IMR-90 (cell line): ENCODE data around the gene DPF3.

Experiments
- BHLHE40 ChIP-seq: fragments of 150-350 bp; IDR thresholded peaks from 2 replicates; pipeline ENCODE4 v1.6.1; 2016; ENCODE audit warnings: mild to moderate bottlenecking, low read depth, low read length
- MAZ ChIP-seq: IDR thresholded peaks from 2 replicates; pipeline ENCODE4 v1.6.1; 2012; ENCODE audit warnings: low read depth, mild to moderate bottlenecking, low read length, improper control_type of control experiment, moderate library complexity, borderline replicate concordance
- POLR2A ChIP-seq: IDR thresholded peaks from 2 replicates; pipeline ENCODE4 v1.6.1; 2012; ENCODE audit warnings: mild to moderate bottlenecking, low read depth, low read length
- RAD21 ChIP-seq: IDR thresholded peaks from 2 replicates; pipeline ENCODE4 v1.6.1; 2012; ENCODE audit warnings: low read length, improper control_type of control experiment
- USF2 ChIP-seq: fragments of 150-350 bp; IDR thresholded peaks from 2 replicates; pipeline ENCODE4 v1.6.1; 2017; ENCODE audit warnings: mild to moderate bottlenecking, antibody characterized with exemption, low read length, low read depth
- TF ChIP-seq, protein P1 (sequence below): conservative IDR thresholded peaks from 2 replicates; pipeline ENCODE4 v1.5.1; 2012; ENCODE audit warnings: mild to moderate bottlenecking, low read depth, low read length, improper control_type of control experiment

- TF ChIP-seq POLR2A: no peak
- TF ChIP-seq, protein P1, sequence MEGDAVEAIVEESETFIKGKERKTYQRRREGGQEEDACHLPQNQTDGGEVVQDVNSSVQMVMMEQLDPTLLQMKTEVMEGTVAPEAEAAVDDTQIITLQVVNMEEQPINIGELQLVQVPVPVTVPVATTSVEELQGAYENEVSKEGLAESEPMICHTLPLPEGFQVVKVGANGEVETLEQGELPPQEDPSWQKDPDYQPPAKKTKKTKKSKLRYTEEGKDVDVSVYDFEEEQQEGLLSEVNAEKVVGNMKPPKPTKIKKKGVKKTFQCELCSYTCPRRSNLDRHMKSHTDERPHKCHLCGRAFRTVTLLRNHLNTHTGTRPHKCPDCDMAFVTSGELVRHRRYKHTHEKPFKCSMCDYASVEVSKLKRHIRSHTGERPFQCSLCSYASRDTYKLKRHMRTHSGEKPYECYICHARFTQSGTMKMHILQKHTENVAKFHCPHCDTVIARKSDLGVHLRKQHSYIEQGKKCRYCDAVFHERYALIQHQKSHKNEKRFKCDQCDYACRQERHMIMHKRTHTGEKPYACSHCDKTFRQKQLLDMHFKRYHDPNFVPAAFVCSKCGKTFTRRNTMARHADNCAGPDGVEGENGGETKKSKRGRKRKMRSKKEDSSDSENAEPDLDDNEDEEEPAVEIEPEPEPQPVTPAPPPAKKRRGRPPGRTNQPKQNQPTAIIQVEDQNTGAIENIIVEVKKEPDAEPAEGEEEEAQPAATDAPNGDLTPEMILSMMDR: no peak
- no peak for TF ChIP-seq USF2
- TF ChIP-seq MAZ: no peak
- TF ChIP-seq RAD21: no peak
- no peak for TF ChIP-seq BHLHE40
Measured at GRCh38 chr14:72574715-72575114, 319.2 kb downstream of the DPF3 start.
